Measurements from ENCODE around the gene NBPF14.
"Not testable (repeated sequence)": the region's sequence is repeated elsewhere in the genome, so short reads cannot be mapped to it uniquely, and the experiment has no call there.

NBPF14 gene

GRCh38 chr1:148522561-148523204 is 73.1 kb downstream of the NBPF14 start:
- not testable (repeated sequence) for H3K9ac ChIP-seq (ENCODE audit: low read depth, low read length); H3K9me3 ChIP-seq (ENCODE audit: insufficient read depth, low read depth, low read length); H3K27me3 ChIP-seq (ENCODE audit: insufficient read depth, low read length); H3K4me1 ChIP-seq (ENCODE audit: insufficient read depth, low read length); H3K27ac ChIP-seq (ENCODE audit: low read length); H3K36me3 ChIP-seq (ENCODE audit: insufficient read depth, low read depth, low read length)
- H3K4me3 ChIP-seq (ENCODE audit: low read length) = peak overlapping the region; percentile 33; the same call in 1 of the 2 replicates

DNA sequence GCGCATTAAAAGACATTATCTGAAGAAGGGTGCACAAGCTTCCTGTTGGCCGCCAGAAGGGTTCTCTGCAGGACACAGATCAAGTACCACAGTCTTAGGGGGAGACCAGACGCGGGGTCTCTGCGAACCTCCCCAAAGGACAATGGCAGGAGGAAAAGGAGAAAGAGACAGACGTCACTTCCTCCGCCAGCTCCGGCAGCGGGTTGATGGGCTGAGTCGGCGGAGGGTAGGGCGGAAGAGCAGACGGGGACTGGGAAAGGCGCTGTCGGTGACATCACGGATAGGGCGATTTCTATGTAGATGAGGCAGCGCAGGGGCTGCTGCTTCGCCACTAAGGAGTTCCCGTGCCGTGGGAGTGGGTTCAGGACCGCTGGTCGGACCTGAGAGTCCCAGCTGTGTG is 73.7 kb downstream of the NBPF14 start:
- not testable (repeated sequence) for H3K27me3 ChIP-seq (ENCODE audit: insufficient read depth, low read length); H3K4me1 ChIP-seq (ENCODE audit: insufficient read depth, low read length); H3K27ac ChIP-seq (ENCODE audit: low read length); H3K4me3 ChIP-seq (ENCODE audit: low read length); H3K9ac ChIP-seq (ENCODE audit: low read depth, low read length); H3K36me3 ChIP-seq (ENCODE audit: insufficient read depth, low read depth, low read length); H3K9me3 ChIP-seq (ENCODE audit: insufficient read depth, low read depth, low read length)

DNA sequence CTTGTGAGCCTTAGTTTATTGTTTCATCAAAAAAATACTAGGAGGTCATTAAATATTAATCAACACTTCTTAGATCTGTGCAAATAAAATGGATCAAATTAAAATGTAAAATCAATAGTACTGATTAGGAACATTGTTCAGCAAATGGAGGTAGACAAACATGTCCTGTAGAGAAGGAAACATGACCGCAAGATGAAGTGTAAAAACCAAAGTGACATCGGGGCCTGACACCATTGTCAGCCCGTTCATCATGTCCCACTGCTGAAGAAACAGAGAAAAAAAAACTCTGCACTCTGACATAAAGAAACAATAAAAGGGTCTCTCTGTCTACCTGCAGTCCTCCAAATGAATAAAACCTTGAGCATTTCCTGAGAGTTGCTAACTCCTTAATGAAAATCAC is 81.5 kb downstream of the NBPF14 start:
- not testable (repeated sequence) for H3K9me3 ChIP-seq (ENCODE audit: insufficient read depth, low read depth, low read length); H3K4me1 ChIP-seq (ENCODE audit: insufficient read depth, low read length); H3K4me3 ChIP-seq (ENCODE audit: low read length); H3K9ac ChIP-seq (ENCODE audit: low read depth, low read length); H3K36me3 ChIP-seq (ENCODE audit: insufficient read depth, low read depth, low read length); H3K27ac ChIP-seq (ENCODE audit: low read length); H3K27me3 ChIP-seq (ENCODE audit: insufficient read depth, low read length)

- not testable (repeated sequence) for H3K27ac ChIP-seq (ENCODE audit: low read length); H3K36me3 ChIP-seq (ENCODE audit: insufficient read depth, low read depth, low read length); H3K27me3 ChIP-seq (ENCODE audit: insufficient read depth, low read length); H3K9ac ChIP-seq (ENCODE audit: low read depth, low read length); H3K4me1 ChIP-seq (ENCODE audit: insufficient read depth, low read length); H3K9me3 ChIP-seq (ENCODE audit: insufficient read depth, low read depth, low read length); H3K4me3 ChIP-seq (ENCODE audit: low read length)
These were observed 83.1 kb downstream of the NBPF14 start for GRCh38 chr1:148512571-148513184.

GRCh38 chr1:148493933-148494332 is 101.9 kb downstream of the NBPF14 start:
- H3K9ac ChIP-seq (ENCODE audit: low read depth, low read length); H3K27ac ChIP-seq (ENCODE audit: low read length); H3K36me3 ChIP-seq (ENCODE audit: insufficient read depth, low read depth, low read length); H3K4me3 ChIP-seq (ENCODE audit: low read length); H3K27me3 ChIP-seq (ENCODE audit: insufficient read depth, low read length); H3K9me3 ChIP-seq (ENCODE audit: insufficient read depth, low read depth, low read length); H3K4me1 ChIP-seq (ENCODE audit: insufficient read depth, low read length): not testable (repeated sequence)

GRCh38 chr1:148483029-148483428 is 112.8 kb downstream of the NBPF14 start, which contains the start of gene PPIAL4G:
Gene PPIAL4G (minus strand): TSS chr1:148483302. CDS start chr1:148483252, 50 bp downstream.
- H3K4me3 ChIP-seq (ENCODE audit: low read length); H3K9ac ChIP-seq (ENCODE audit: low read depth, low read length); H3K27me3 ChIP-seq (ENCODE audit: insufficient read depth, low read length); H3K4me1 ChIP-seq (ENCODE audit: insufficient read depth, low read length); H3K27ac ChIP-seq (ENCODE audit: low read length); H3K36me3 ChIP-seq (ENCODE audit: insufficient read depth, low read depth, low read length); H3K9me3 ChIP-seq (ENCODE audit: insufficient read depth, low read depth, low read length): not testable (repeated sequence)
